ENCODE results near the gene BAZ2B. TPM values are rescaled to one million over a fixed set of nuclear protein-coding genes. Genes with fewer than 3 reads are reported as not detected.
A peak's percentile ranks its signal among the peaks of the same experiment; 100 is the strongest.

The BAZ2B gene
- total RNA-seq, 1 experiment from 2014 or later = 21.5 TPM

GRCh38 chr2:159349674-159350299 lies 266.6 kb downstream of the BAZ2B start:
- no peak for DNase-seq (ENCODE audit: low read depth)

- DNase-seq (ENCODE audit: low read depth) = no peak
These were observed 289.6 kb downstream of the BAZ2B start for GRCh38 chr2:159326569-159327255.

- DNase-seq (ENCODE audit: low read depth) = no peak
These were observed 293.9 kb downstream of the BAZ2B start for GRCh38 chr2:159322419-159322818.

GRCh38 chr2:159317392-159318088 lies 298.8 kb downstream of the BAZ2B start:
- peak; percentile 16 for DNase-seq (ENCODE audit: low read depth)

- DNase-seq (ENCODE audit: low read depth) = no peak
These were observed 308.4 kb downstream of the BAZ2B start for GRCh38 chr2:159307942-159308341.

GRCh38 chr2:159300586-159300985 lies 315.8 kb downstream of the BAZ2B start:
- no peak for DNase-seq (ENCODE audit: low read depth)

GRCh38 chr2:159298967-159299366 lies 317.4 kb downstream of the BAZ2B start:
- no peak for DNase-seq (ENCODE audit: low read depth)

- no peak for DNase-seq (ENCODE audit: low read depth)
These were observed 319.2 kb downstream of the BAZ2B start for GRCh38 chr2:159297042-159297707.

- no peak for DNase-seq (ENCODE audit: low read depth)
These were observed 324.2 kb downstream of the BAZ2B start for GRCh38 chr2:159292157-159292556.

- peak; percentile 52 for DNase-seq (ENCODE audit: low read depth)
These were observed 325.9 kb downstream of the BAZ2B start for GRCh38 chr2:159290289-159290907.

GRCh38 chr2:159287733-159288132 lies 328.6 kb downstream of the BAZ2B start:
- no peak for DNase-seq (ENCODE audit: low read depth)

GRCh38 chr2:159286709-159287441 lies 329.5 kb downstream of the BAZ2B start:
- peak; percentile 97 for DNase-seq (ENCODE audit: low read depth)

- peak; percentile 77 for DNase-seq (ENCODE audit: low read depth)
These were observed 330.2 kb downstream of the BAZ2B start, which contains the start of gene WDSUB1 for GRCh38 chr2:159285929-159286708. Gene WDSUB1 (minus strand): TSS chr2:159286703. CDS start chr2:159283069, 3,634 bp downstream.

- no peak for DNase-seq (ENCODE audit: low read depth)
These were observed 330.9 kb downstream of the BAZ2B start for GRCh38 chr2:159285433-159285832.

- DNase-seq (ENCODE audit: low read depth) = no peak
These were observed 332.8 kb downstream of the BAZ2B start for GRCh38 chr2:159283529-159283928.

GRCh38 chr2:159281002-159281401 lies 335.3 kb downstream of the BAZ2B start:
- no peak for DNase-seq (ENCODE audit: low read depth)

- no peak for DNase-seq (ENCODE audit: low read depth)
These were observed 336.6 kb downstream of the BAZ2B start for GRCh38 chr2:159279700-159280099.

- DNase-seq (ENCODE audit: low read depth) = no peak
These were observed 341.2 kb downstream of the BAZ2B start for GRCh38 chr2:159275111-159275510.

- DNase-seq (ENCODE audit: low read depth) = no peak
These were observed 344.2 kb downstream of the BAZ2B start for GRCh38 chr2:159272156-159272555.

GRCh38 chr2:159270744-159271379 lies 345.5 kb downstream of the BAZ2B start:
- DNase-seq (ENCODE audit: low read depth) = no peak
